Measurements from ENCODE around the gene FLNB.
"Not testable (repeated sequence)": the region's sequence is repeated elsewhere in the genome, so short reads cannot be mapped to it uniquely, and the experiment has no call there.

Gene FLNB

GRCh38 chr3:57981483-57982087, 26.6 kb upstream of the FLNB start:
- DNase-seq: no peak

- no peak for DNase-seq
These were observed 25.5 kb upstream of the FLNB start for GRCh38 chr3:57982561-57983243.

DNA sequence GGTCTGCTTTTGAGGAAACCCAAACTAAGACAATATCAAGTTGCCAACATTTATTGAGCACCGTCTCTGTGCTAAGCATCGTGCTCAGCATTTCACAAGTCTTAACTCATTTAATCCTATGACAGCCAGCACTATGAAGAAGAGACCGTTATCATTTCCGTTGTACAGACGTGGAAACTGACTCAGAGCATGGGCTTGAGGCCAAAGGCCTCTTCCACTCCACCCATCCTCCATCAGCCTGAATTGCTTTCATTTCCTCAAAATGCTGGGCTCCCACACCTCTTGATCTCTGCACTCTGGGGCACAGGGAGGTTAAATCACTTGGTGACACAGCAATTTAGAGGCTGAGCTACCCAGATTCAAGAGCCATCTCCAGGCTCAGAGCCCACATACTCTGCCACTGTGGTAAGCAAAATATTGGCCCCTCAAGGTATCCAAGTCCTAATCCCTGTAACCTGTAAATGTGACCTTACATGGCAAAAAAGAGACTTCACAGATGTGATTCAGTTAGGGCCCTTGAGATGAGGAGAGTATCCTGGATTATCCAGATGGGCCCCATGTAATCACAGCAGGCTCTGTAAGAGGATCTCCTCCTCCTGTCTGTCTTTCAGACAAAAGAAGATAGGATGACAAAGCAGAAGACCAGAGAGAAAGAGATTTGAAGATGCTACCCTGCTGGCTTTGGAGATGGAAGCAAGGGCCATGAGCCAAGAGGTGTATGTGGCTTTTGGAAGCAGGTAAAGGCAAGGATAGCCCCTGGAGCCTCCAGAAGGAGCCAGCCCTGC, 24.3 kb upstream of the FLNB start:
- DNase-seq: peak; percentile 41 to 99

GRCh38 chr3:57985176-57985983, 22.8 kb upstream of the FLNB start:
- no peak for DNase-seq

- no peak for DNase-seq
These were observed 22.3 kb upstream of the FLNB start for GRCh38 chr3:57985984-57986246.

- DNase-seq: no peak
These were observed 22.0 kb upstream of the FLNB start for GRCh38 chr3:57986261-57986660.

- not testable (repeated sequence) for DNase-seq
These were observed 19.0 kb upstream of the FLNB start for GRCh38 chr3:57989198-57989597.

GRCh38 chr3:57989646-57990045, 18.6 kb upstream of the FLNB start:
- DNase-seq: no peak

- no peak for DNase-seq
These were observed 15.6 kb upstream of the FLNB start for GRCh38 chr3:57992452-57993213.

DNA sequence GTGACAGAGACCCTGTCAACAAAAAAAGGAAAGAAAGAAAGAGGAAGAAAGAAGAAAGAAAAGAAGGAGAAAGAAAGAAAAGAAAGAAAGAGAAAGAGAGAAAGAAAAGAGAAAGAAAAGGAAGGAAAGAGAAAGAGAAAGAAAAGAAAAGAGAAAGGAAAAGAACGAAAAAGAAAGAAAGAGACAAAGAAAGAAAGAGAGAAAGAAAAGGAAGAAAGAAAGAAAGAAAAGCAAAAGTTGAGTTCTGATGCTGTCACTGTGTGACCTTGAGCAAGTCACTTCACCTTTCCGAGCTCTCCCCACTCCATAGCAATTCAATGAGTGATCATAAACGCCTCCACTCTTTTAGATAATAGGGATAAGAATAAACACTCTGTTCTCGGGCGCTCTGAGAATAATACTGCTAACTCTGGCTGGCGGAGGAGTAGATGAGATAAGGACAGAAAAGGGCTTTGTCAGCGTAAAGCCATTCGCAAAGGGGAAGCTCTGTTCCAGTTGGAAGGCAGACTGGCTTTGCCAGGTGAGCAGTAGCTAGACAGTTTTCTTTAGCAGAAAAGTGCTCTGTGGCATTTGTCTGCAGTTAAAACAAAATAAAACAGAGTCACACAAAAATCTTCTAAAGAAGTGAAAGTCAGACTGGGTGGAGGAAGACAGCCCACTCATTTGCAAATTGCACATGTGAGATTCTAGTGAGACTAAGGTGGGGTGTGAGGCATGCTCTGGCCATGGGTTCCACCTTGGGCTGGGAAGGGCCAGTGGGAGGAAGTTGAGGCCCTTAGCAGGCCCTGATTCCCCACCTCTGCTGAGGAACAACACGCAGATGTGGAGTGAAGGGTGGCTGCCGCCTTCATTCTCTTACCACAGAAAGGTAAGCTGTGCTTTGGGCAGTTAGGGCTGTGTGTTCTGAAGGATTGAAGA, 9.6 kb upstream of the FLNB start:
- DNase-seq: peak in 1 of 2 donors; percentile 45

DNA sequence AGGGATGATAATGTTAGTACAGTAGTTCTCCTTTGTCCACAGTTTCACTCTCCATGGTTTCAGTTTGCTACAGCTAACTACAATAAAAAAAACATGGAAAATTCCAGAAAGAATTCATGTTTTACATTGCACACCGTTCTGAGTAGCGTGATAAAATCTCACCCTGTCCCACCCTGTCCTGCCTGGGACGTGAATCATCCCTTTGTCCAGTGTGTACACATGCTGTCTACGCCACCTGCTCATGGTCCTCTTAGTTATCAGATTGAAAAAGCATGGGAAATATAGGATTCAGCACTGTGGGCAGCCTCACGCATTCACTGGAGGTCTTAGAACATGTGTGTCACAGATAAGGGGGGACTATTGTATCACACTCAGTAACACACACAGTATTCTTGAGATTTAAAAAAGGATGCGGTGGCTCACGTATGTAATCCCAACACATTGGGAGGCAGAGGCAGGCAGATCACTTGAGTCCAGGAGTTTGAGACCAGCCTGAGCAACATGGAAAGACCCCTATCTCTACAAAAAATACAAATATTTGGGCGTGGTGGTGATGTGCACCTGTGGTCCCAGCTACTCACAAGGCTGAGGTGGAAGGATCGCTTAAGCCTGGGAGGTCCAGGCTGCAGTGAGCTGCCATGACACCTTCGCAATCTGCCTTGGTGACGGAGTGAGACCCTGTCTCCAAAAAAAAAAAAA, 8.7 kb upstream of the FLNB start:
- DNase-seq: no peak

GRCh38 chr3:58000306-58001085, 7.7 kb upstream of the FLNB start:
- no peak for DNase-seq

DNA sequence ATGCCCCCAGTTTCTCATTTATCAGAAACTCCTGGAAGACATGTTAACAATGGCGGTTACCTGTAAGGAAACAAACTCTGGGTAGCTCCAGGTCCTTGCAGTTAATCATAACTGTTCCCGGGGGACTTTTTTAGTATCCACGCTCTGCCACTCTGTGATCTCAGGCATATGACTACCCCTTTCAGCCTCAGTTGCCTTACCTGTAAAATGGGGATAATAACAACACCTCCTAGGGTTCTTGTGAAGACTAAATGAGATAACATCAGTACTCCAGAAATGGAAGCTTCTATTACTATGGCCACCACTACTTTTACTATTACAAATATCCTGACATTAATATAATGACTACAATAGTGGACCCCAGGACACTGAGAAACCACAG, 7.1 kb upstream of the FLNB start:
- no peak for DNase-seq

DNA sequence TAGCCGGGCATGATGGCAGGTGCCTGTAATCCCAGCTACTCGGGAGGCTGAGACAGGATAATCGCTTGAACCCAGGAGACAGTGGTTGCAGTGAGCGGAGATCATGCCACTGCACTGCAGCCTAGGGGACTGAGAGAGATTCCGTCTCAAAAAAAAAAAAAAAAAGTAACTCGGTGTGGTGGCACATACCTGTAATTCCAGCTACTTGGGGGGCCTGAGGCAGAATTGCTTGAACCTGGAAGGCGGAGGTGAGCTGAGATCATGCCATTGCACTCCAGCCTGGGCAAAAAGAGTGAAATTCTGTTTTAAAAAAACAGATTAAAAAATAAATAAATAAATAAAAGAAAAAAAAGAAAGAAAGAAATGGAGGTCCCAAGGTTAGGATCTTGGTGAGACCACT, 6.2 kb upstream of the FLNB start:
- no peak for DNase-seq

DNA sequence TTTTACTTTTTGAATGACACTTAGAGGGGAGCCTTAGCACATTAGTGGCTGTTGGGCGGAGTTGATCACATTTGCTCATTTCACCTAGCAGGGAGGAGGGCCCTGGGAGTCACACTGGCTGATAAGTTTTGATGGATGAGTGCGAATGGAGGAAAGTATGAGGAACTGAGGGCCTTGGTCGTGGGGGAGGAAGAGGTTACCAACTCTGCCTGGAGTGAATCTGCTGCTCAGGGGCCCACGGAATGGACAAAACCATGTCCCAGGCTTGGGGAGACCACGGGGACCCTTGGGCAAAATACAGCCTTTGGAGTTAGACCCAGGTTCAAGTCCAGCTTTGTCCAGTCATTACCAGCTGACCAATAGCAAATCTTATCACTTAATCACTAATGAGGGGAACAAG, 5.1 kb upstream of the FLNB start:
- no peak for DNase-seq

GRCh38 chr3:58004973-58005372, 3.2 kb upstream of the FLNB start:
- DNase-seq: no peak

- DNase-seq: no peak
These were observed 2.6 kb upstream of the FLNB start for GRCh38 chr3:58005669-58006068.

GRCh38 chr3:58006661-58007060, 1.6 kb upstream of the FLNB start:
- no peak for DNase-seq

- DNase-seq: no peak
These were observed 965 bp downstream of the FLNB start for GRCh38 chr3:58009026-58009748.

All from bone marrow (tissue), 2 donors.